NB4 (cell line): ENCODE measurements around the gene CAT.
A peak's percentile ranks its signal among the peaks of the same experiment; 100 is the strongest.

Experiments used
- CTCF ChIP-seq: IDR thresholded peaks from one replicate; pipeline ENCODE4 v1.5.1; 2012; ENCODE audit warnings: low read depth, low read length
- MAX ChIP-seq: IDR thresholded peaks from 2 replicates; pipeline ENCODE4 v1.6.1; 2011; ENCODE audit warnings: low read depth, low read length
- MYC ChIP-seq: IDR thresholded peaks from 2 replicates; pipeline ENCODE4 v1.6.1; 2011; ENCODE audit warnings: low read depth, low read length
- POLR2A ChIP-seq: IDR thresholded peaks from 2 replicates; pipeline ENCODE4 v1.6.1; 2011; ENCODE audit warnings: mild to moderate bottlenecking; ENCODE audit not compliant: insufficient read length; ENCODE audit errors: extremely low read depth

- peak; percentile 74 for TF ChIP-seq MYC
- no peak for TF ChIP-seq POLR2A
- TF ChIP-seq CTCF: no peak
- TF ChIP-seq MAX: peak; percentile 27
Measured at GRCh38 chr11:34425867-34426266, 12.9 kb upstream of the CAT start.
